Measurements from ENCODE around the gene WNT2.

Gene WNT2

DNA sequence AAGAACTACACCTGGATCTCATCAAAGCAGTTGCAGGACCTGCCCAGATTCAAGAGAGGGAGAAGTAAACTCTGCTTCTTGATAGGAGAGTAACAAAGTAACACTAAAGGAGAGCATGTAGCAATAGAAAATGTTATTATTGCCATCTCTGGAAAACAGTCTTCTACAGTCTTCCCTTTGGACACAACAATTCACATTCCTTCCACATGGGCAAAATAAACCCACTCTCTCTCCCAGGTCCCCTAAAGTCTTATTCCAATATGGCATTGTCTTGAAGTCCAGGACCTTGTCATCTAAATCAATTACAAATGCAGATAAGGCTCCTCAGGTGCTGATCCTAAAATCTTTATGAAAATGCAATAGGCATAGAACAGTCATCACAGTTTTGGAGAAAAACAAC is 10.3 kb upstream of the WNT2 start:
- CTCF ChIA-PET = no interaction called here

GRCh38 chr7:117332031-117332430 is 9.2 kb upstream of the WNT2 start:
- TF ChIP-seq TARDBP (IDR thresholded peaks at IDR 0.05) (no peak), ARNT (IDR thresholded peaks at IDR 0.05) (no peak), PKNOX1 (IDR thresholded peaks at IDR 0.05) (no peak), ELF4 (IDR thresholded peaks at IDR 0.05) (no peak), CTBP1 (IDR thresholded peaks at IDR 0.05; ENCODE audit: borderline replicate concordance) (no peak), NFRKB (IDR thresholded peaks at IDR 0.05) (no peak), FOXK2 (IDR thresholded peaks at IDR 0.05) (no peak), LEF1 (IDR thresholded peaks at IDR 0.05; ENCODE audit: borderline replicate concordance) (no peak), HDGF (IDR thresholded peaks at IDR 0.05; ENCODE audit: borderline replicate concordance) (no peak), BHLHE40 (IDR thresholded peaks at IDR 0.05; ENCODE audit: borderline replicate concordance) (no peak), FOXM1 (IDR thresholded peaks at IDR 0.05; ENCODE audit: borderline replicate concordance) (no peak), L3MBTL2 (conservative IDR thresholded peaks at IDR 0.05) (no peak), SUZ12 (IDR thresholded peaks at IDR 0.05) (no peak), FOXA1 (IDR thresholded peaks at IDR 0.05) (no peak), SP1 (IDR thresholded peaks at IDR 0.05) (no peak), ZNF384 (IDR thresholded peaks at IDR 0.05) (no peak)
- CTCF ChIA-PET = no interaction called here
- POLR2A ChIA-PET = no interaction called here
- no peak for DNase-seq (ENCODE audit: extremely low spot score)

More for the DNA sequence above, 10.3 kb upstream of the WNT2 start:
- POLR2A ChIA-PET = no interaction called here
- no peak for DNase-seq (ENCODE audit: extremely low spot score)
- no peak for TF ChIP-seq CTBP1 (IDR thresholded peaks at IDR 0.05; ENCODE audit: borderline replicate concordance)
- no peak for TF ChIP-seq ELF4 (IDR thresholded peaks at IDR 0.05)
- no peak for TF ChIP-seq FOXM1 (IDR thresholded peaks at IDR 0.05; ENCODE audit: borderline replicate concordance)

DNA sequence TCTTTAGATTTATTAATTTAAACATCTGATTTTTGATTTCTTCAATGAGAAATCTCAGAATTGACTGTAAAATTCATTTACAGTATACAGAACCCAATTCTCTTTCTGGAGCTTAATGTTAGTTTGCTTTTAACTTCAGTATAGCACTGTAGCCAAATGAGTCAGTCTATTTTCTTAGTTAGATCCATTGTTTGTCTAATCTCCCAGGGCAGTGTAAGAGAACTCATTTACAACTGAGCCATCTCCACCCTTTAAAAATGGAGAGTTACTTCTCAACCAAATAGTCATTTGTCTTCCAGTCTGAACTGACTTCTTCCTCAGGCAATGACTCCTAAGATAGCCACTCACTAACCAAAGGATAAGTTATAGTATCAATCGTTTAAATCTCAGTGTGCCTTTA is 3.0 kb upstream of the WNT2 start:
- ChIA-PET CTCF (no interaction called here), POLR2A (no interaction called here)
- no peak for TF ChIP-seq PKNOX1 (IDR thresholded peaks at IDR 0.05)
- no peak for TF ChIP-seq BHLHE40 (IDR thresholded peaks at IDR 0.05; ENCODE audit: borderline replicate concordance)
- no peak for TF ChIP-seq LEF1 (IDR thresholded peaks at IDR 0.05; ENCODE audit: borderline replicate concordance)
- TF ChIP-seq TARDBP (IDR thresholded peaks at IDR 0.05) = no peak
- no peak for TF ChIP-seq L3MBTL2 (conservative IDR thresholded peaks at IDR 0.05)
- TF ChIP-seq FOXA1 (IDR thresholded peaks at IDR 0.05) = no peak
- no peak for TF ChIP-seq CTBP1 (IDR thresholded peaks at IDR 0.05; ENCODE audit: borderline replicate concordance)
- no peak for TF ChIP-seq ZNF384 (IDR thresholded peaks at IDR 0.05)
- no peak for TF ChIP-seq SP1 (IDR thresholded peaks at IDR 0.05)
- TF ChIP-seq FOXK2 (IDR thresholded peaks at IDR 0.05) = no peak
- DNase-seq (ENCODE audit: extremely low spot score) = no peak

DNA sequence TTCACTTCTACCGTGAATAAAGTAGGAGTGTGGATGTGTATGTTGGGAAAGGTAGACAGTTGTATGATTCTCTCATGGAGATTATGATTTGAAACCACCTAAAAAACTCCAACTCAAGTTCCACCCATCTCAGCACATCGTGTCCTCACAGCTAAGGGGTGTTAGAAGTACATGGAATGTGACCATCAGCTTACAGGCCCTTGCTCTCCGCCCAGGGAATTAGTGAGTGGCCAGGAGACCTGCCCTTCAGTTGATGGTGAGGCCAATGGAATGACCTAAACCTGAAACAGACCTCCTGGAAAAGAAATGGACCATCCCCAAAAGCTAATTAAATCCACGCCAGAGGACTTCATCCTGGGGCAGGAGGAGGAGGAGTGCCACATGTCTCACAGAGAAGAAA is 2.1 kb upstream of the WNT2 start:
- no peak for DNase-seq (ENCODE audit: extremely low spot score)
- POLR2A ChIA-PET = no interaction called here
- CTCF ChIA-PET = no interaction called here
- no peak for TF ChIP-seq NFRKB (IDR thresholded peaks at IDR 0.05)

DNA sequence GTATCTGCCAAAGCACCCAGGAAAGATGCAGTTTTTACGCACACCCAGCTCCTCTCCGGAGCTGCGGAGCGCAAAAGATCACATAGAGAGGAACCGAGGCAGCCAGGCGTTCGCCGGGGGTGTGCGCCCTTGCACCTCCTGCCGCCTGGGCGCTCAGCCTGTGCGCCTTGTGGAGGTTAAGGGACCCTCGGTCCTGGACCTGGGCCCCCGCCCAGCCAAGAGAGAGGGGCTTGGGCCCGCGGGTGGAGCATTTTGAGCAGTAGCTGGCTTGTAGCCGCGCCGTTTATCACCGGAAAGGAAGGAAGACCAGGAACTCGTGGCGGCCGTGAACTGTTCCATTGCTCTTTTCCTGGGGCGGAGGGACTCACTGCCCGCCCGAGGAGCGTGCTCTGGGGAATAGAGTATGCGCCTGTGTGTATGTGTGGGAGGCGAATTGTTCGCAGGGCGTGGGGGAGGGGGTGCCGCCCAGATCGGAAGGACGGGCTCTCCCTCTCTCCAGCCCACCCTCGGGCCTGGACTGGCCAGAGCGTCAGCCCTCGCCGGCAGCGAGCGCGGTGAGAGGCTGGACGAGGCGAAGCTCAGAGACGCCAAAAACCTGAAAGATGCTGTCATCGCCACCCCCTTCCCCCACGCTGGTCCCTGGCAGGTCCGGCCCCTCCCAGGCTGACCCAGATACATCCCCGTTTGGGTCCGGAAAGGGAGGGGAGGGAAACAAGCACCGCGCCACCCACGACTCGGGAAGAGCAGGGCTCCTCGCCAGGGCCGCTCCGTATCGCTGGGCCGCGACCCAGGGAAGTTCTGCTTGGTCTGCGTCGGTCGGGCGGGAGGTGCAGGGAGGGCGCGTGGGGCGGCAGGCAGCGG is 1.2 kb upstream of the WNT2 start:
- ChIA-PET CTCF (no interaction called here), POLR2A (no interaction called here)
- DNase-seq (ENCODE audit: extremely low spot score) = no peak
- TF ChIP-seq ELF4 (IDR thresholded peaks at IDR 0.05) = no peak
- TF ChIP-seq HDGF (IDR thresholded peaks at IDR 0.05; ENCODE audit: borderline replicate concordance) = no peak
- no peak for TF ChIP-seq CTBP1 (IDR thresholded peaks at IDR 0.05; ENCODE audit: borderline replicate concordance)
- no peak for TF ChIP-seq SUZ12 (IDR thresholded peaks at IDR 0.05)
- TF ChIP-seq PKNOX1 (IDR thresholded peaks at IDR 0.05) = no peak

- DNase-seq (ENCODE audit: extremely low spot score) = no peak
- ChIA-PET CTCF (no interaction called here), POLR2A (no interaction called here)
- TF ChIP-seq TARDBP (IDR thresholded peaks at IDR 0.05) (no peak), HDGF (IDR thresholded peaks at IDR 0.05; ENCODE audit: borderline replicate concordance) (no peak), SP1 (IDR thresholded peaks at IDR 0.05) (no peak), SUZ12 (IDR thresholded peaks at IDR 0.05) (no peak)
Observed at GRCh38 chr7:117323305-117323850, 520 bp upstream of the WNT2 start.

DNA sequence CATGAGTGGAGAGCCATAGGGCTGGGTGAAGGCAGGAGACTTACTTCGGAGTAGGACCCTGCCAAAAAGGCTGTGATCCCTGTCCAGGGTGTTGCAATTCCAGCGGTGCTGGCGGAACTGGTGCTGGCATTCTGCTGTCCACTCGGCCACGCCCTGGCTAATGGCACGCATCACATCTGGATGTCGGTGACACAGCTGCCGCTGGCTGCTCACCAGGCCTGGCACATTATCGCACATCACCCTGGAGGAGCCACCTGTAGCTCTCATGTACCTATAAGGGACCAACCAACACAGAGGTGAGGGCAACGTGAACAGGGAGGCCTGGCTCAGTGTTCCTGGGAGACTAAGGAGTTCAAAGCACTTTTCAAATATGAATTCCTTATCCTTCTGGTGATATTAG is 2.3 kb downstream of the WNT2 start:
- ChIA-PET POLR2A (no interaction called here), CTCF (no interaction called here)
- TF ChIP-seq TARDBP (IDR thresholded peaks at IDR 0.05) (no peak), SP1 (IDR thresholded peaks at IDR 0.05) (no peak), FOXA1 (IDR thresholded peaks at IDR 0.05) (no peak), ELF4 (IDR thresholded peaks at IDR 0.05) (no peak)
- no peak for DNase-seq (ENCODE audit: extremely low spot score)

All from HEK293T (cell line).